ENCODE measurements around the gene HIRIP3. TPM values are rescaled to one million over a fixed set of nuclear protein-coding genes. Genes with fewer than 3 reads are reported as not detected.

Gene HIRIP3
- total and polyA plus RNA-seq, 2 donors (not counting 3 experiments of a cell fraction or from before 2014, with no cell fraction given) = 6.7 to 8.6 TPM

- intact Hi-C loops (cut with micrococcal nuclease) (loop anchor here (5.0 kb wide), 1 partner anchor 186 kb away; the partner anchor contains the start of gene KIF22), dilution Hi-C loops (cut with MboI; ENCODE audit: extremely low pct_ligation_motif_present, low sequenced_read_pairs) (no loop called here)
- POLR2A ChIA-PET = no interaction called here
- Histone ChIP-seq H3K79me2 (ENCODE audit: control insufficient read depth, insufficient read depth, low read length) (peaks cover 67% of the 10 kb centered on the region), H4K20me1 (replicated peaks; ENCODE audit: control insufficient read depth, extremely low read depth, insufficient read depth, low read length) (no peaks in the 10 kb centered on the region), H3K4me1 (ENCODE audit: control insufficient read depth, extremely low read depth, insufficient read depth, low read length) (peaks cover 47% of the 10 kb centered on the region), H2AFZ (ENCODE audit: low read depth, low read length) (no peak overlapping the region), H3K27ac (ENCODE audit: insufficient read depth, low read depth, low read length) (peak overlapping the region; percentile 81), H3K27me3 (ENCODE audit: control insufficient read depth in 2 of 2, insufficient read depth in 2 of 2, low read length in 2 of 2) (no peaks in the 10 kb centered on the region), H3K4me2 (ENCODE audit: insufficient read depth, low read length) (no peak overlapping the region), H3K36me3 (ENCODE audit: control insufficient read depth in 2 of 2, extremely low read depth in 1 of 2, insufficient read depth in 2 of 2, low read length in 2 of 2) (peaks cover 35 to 53% of the 10 kb centered on the region in 2 experiments), H3K9me3 (replicated peaks; ENCODE audit: control insufficient read depth, insufficient read depth, low read length) (no peaks in the 10 kb centered on the region), H3K9ac (replicated peaks; ENCODE audit: extremely low read depth, insufficient read depth, low read length) (no peak overlapping the region), H3K4me3 (replicated peaks in 1 of 3; ENCODE audit: insufficient read depth in 1 of 3, low read depth in 1 of 3, low read length in 3 of 3) (no peak overlapping the region), H3K9me1 (replicated peaks; ENCODE audit: control insufficient read depth, extremely low read depth, insufficient read depth, low read length) (no peaks in the 10 kb centered on the region)
- FAIRE-seq (no peak), DNase-seq (ENCODE audit: low read depth, low spot score) (no peak)
- TF ChIP-seq EZH2 (IDR thresholded peaks at IDR 0.05; ENCODE audit: borderline replicate concordance, low read depth, low read length, severe bottlenecking) (no peak), FOS (IDR thresholded peaks at IDR 0.05; ENCODE audit: borderline replicate concordance, insufficient read depth, low read length) (no peak), POLR2A (IDR thresholded peaks at IDR 0.05; ENCODE audit: low read depth, low read length) (no peak), JUN (IDR thresholded peaks at IDR 0.05; ENCODE audit: borderline replicate concordance, insufficient read depth, insufficient read length, low read depth) (no peak)
- BruUV-seq (replicated peaks) = no TSS peak
- CTCF ChIA-PET = no interaction called here
Measured at GRCh38 chr16:29978564-29979270, 16.7 kb downstream of the HIRIP3 start.

GRCh38 chr16:29978081-29978480, 17.3 kb downstream of the HIRIP3 start:
- Histone ChIP-seq H3K4me3 (replicated peaks in 1 of 3; ENCODE audit: insufficient read depth in 1 of 3, low read depth in 1 of 3, low read length in 3 of 3) (no peak overlapping the region), H3K36me3 (ENCODE audit: control insufficient read depth in 2 of 2, extremely low read depth in 1 of 2, insufficient read depth in 2 of 2, low read length in 2 of 2) (peaks cover 31 to 47% of the 10 kb centered on the region in 2 experiments), H3K27me3 (ENCODE audit: control insufficient read depth in 2 of 2, insufficient read depth in 2 of 2, low read length in 2 of 2) (no peaks in the 10 kb centered on the region), H3K27ac (ENCODE audit: insufficient read depth, low read depth, low read length) (peak overlapping the region; percentile 81), H3K4me1 (ENCODE audit: control insufficient read depth, extremely low read depth, insufficient read depth, low read length) (peaks cover 47% of the 10 kb centered on the region), H3K9ac (replicated peaks; ENCODE audit: extremely low read depth, insufficient read depth, low read length) (no peak overlapping the region), H2AFZ (ENCODE audit: low read depth, low read length) (no peak overlapping the region), H4K20me1 (replicated peaks; ENCODE audit: control insufficient read depth, extremely low read depth, insufficient read depth, low read length) (no peaks in the 10 kb centered on the region), H3K9me1 (replicated peaks; ENCODE audit: control insufficient read depth, extremely low read depth, insufficient read depth, low read length) (no peaks in the 10 kb centered on the region), H3K9me3 (replicated peaks; ENCODE audit: control insufficient read depth, insufficient read depth, low read length) (no peaks in the 10 kb centered on the region), H3K79me2 (ENCODE audit: control insufficient read depth, insufficient read depth, low read length) (peaks cover 67% of the 10 kb centered on the region), H3K4me2 (ENCODE audit: insufficient read depth, low read length) (no peak overlapping the region)
- intact Hi-C loops (cut with micrococcal nuclease) = loop anchor here (5.0 kb wide), 1 partner anchor 186 kb away; the partner anchor contains the start of gene KIF22
- ChIA-PET CTCF (no interaction called here), POLR2A (no interaction called here)
- FAIRE-seq (no peak), DNase-seq (ENCODE audit: low read depth, low spot score) (no peak)
- BruUV-seq (replicated peaks) = no TSS peak
- TF ChIP-seq POLR2AphosphoS5 (IDR thresholded peaks at IDR 0.05; ENCODE audit: insufficient read depth, low read depth, low read length) (no peak), GATA2 (IDR thresholded peaks at IDR 0.05; ENCODE audit: insufficient read depth, insufficient read length, low read depth, low read length) (no peak), FOS (IDR thresholded peaks at IDR 0.05; ENCODE audit: borderline replicate concordance, insufficient read depth, low read length) (no peak), CTCF (IDR thresholded peaks at IDR 0.05; ENCODE audit: extremely low read depth in 1 of 2, insufficient read depth in 1 of 2, low read depth in 1 of 2, low read length in 2 of 2) (no peak), EZH2 (IDR thresholded peaks at IDR 0.05; ENCODE audit: borderline replicate concordance, low read depth, low read length, severe bottlenecking) (no peak), MAX (IDR thresholded peaks at IDR 0.05; ENCODE audit: insufficient read depth, insufficient read length) (no peak), MYC (IDR thresholded peaks at IDR 0.05; ENCODE audit: low read depth, low read length) (no peak), POLR2A (IDR thresholded peaks at IDR 0.05; ENCODE audit: low read depth, low read length) (no peak), JUN (IDR thresholded peaks at IDR 0.05; ENCODE audit: borderline replicate concordance, insufficient read depth, insufficient read length, low read depth) (no peak)
- dilution Hi-C loops (cut with MboI; ENCODE audit: extremely low pct_ligation_motif_present, low sequenced_read_pairs) = no loop called here
